Breast epithelium (tissue), 3 donors: ENCODE results near the gene TRIM56.
"Not testable (repeated sequence)": the region's sequence is repeated elsewhere in the genome, so short reads cannot be mapped to it uniquely, and the experiment has no call there.

Experiments
- POLR2AphosphoS5 ChIP-seq, 3 donors: sonication (generic); formaldehyde crosslinking; IDR thresholded peaks; one replicate each; pipeline ENCODE4 v1.6.1; 2017; ENCODE audit warnings: antibody characterized with exemption in 3 of 3
- TF ChIP-seq, protein P1 (sequence below), 3 donors: fragments of 450-650 bp; IDR thresholded peaks; one replicate each; pipeline ENCODE4 v1.5.1; 2016 to 2017; ENCODE audit warnings: antibody characterized with exemption in 3 of 3, mild to moderate bottlenecking in 3 of 3, moderate library complexity in 3 of 3

DNA sequence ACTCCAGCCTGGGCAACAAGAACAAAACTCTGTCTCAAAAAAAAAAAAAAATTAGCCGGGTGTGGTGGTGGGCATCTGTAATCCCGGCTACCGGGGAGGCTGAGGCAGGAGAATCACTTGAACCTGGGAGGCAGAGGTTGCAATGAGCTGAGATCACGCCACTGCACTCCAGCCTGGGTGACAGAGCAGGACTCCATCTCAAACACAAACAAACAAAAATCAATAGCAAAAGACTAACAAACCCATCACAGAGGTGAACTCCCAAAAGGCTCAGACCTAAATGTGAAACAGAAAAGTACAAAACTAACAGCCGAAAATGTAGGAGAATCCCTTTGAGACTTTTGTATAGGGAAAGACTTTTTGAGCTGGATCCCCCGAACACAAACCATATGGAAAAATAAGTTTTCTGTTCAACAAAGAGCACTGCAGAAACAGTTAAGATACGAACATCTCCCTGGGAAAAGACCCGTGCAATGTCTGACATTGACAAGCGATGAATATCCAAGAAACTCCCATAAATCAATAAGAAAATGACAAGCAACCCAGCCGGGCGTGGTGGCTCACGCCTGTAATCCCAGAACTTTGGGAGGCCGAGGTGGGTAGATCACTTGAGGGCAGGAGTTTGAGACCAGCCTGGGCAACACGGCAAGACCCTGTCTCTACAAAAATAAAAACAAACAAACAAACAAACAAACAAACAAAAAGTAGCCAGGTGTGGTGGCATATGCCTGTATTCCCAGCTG, 13.7 kb upstream of the TRIM56 start:
- TF ChIP-seq POLR2AphosphoS5 (IDR thresholded peaks at IDR 0.05) = not testable (repeated sequence)
- TF ChIP-seq, protein P1, sequence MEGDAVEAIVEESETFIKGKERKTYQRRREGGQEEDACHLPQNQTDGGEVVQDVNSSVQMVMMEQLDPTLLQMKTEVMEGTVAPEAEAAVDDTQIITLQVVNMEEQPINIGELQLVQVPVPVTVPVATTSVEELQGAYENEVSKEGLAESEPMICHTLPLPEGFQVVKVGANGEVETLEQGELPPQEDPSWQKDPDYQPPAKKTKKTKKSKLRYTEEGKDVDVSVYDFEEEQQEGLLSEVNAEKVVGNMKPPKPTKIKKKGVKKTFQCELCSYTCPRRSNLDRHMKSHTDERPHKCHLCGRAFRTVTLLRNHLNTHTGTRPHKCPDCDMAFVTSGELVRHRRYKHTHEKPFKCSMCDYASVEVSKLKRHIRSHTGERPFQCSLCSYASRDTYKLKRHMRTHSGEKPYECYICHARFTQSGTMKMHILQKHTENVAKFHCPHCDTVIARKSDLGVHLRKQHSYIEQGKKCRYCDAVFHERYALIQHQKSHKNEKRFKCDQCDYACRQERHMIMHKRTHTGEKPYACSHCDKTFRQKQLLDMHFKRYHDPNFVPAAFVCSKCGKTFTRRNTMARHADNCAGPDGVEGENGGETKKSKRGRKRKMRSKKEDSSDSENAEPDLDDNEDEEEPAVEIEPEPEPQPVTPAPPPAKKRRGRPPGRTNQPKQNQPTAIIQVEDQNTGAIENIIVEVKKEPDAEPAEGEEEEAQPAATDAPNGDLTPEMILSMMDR (IDR thresholded peaks at IDR 0.05) = not testable (repeated sequence)
